ENCODE results near the gene HSPH1. TPM values are rescaled to one million over a fixed set of nuclear protein-coding genes. Genes with fewer than 3 reads are reported as not detected.

Gene HSPH1
- total RNA-seq, 6 donors from 2014 or later, result 32.5 to 93.1 (median 53.2) TPM

DNA sequence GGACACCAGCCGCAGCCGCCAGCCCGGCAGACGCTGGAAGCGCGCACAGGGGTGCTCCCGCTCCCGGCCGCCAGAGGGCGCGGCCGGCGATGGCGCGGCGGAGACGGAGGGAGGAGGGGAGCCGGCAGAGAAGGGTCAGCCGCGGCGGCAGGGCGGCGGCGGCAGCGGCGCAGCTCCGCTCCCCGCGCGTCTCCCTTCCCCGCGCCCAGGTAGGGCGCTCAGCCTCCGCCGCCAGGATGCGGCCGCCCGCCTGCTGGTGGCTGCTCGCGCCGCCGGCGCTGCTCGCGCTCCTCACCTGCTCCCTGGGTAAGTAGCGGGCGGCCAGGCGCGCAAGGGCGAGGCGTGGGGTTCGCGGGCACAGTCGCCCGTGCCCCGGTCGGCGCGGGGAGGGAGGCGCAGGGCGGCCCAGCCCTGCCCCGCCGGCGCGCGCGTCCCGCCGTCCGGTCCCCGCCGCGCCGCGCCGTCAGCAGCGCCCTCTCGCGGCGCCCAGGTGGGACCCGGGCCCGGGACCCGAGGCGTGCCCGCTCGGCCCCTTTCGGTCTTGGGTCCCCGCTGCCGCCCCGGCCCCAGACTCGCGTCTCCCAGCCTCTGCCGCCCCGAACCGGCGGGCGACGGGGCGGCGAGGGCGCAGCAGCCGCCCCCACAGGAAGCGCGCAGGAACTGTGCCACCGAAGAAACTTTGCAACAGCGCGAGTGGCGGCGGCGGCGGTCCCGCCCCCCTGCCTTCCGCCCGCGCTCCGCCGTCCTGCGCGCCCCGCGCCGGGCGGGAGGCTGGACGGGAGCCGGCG lies 38.3 kb upstream of the HSPH1 start, which contains the start of gene B3GLCT:
TSS of gene B3GLCT (plus strand) at position 127 of the 788 bp plus-strand sequence. CDS start at position 237, 110 bp downstream.
- DNase-seq, result peak; percentile 81 to 97
- 0% methylated on average over 48 of the region's 126 CpGs; no CpG with 5 or more reads in 1 of the 2 donors for WGBS, 2 donors
- TF ChIP-seq POLR2A (IDR thresholded peaks at IDR 0.05), result peak in 2 of 4 donors; percentile 49 to 61
- no peak for TF ChIP-seq EP300 (IDR thresholded peaks at IDR 0.05)
- TF ChIP-seq POLR2AphosphoS5 (IDR thresholded peaks at IDR 0.05), result peak in 1 of 2 donors; percentile 37
- peak; percentile 81 to 99 (median 98) for TF ChIP-seq CTCF (IDR thresholded peaks at IDR 0.05)

DNA sequence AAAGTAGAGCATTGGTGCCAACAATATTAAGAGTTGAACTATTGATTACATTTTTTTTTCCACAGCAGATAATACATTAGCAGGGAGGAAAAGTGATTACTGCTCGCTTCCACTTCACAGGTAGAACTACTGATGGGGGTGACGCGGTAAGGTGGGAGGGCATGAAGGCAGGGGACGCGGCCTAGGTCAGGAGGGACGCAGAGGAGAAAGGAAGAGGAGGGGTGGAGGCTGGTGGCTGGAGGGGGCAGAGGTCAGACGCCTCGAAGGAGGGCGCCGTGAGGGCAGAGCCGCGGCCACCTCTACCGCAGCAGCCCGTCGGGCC lies 37.8 kb upstream of the HSPH1 start:
- no peak for DNase-seq
- no peaks in the 10 kb centered on the region for H3K36me3 ChIP-seq
- ATAC-seq (ENCODE audit: low FRiP score in 2 of 2), result no peak
- H3K4me1 ChIP-seq, result peaks cover 8 to 20% (median 12%) of the 10 kb centered on the region in 4 donors
- peak overlapping the region; percentile 92 to 100 (median 96) for H3K27ac ChIP-seq
- H3K4me3 ChIP-seq, result peak overlapping the region; percentile 18 to 90 (median 75)
- no peaks in the 10 kb centered on the region for H3K27me3 ChIP-seq
- H3K9me3 ChIP-seq, result no peaks in the 10 kb centered on the region
- 9% methylated on average over 15 of the region's 15 CpGs for WGBS, 2 donors
- TF ChIP-seq EP300 (IDR thresholded peaks at IDR 0.05) (no peak), POLR2A (IDR thresholded peaks at IDR 0.05) (no peak), CTCF (IDR thresholded peaks at IDR 0.05) (no peak), POLR2AphosphoS5 (IDR thresholded peaks at IDR 0.05) (no peak)

More for the DNA sequence above, 38.3 kb upstream of the HSPH1 start, which contains the start of gene B3GLCT:
- Histone ChIP-seq H3K4me3 (peak within 1 kb of the TSS; percentile 60 to 90 (median 79)), H3K36me3 (no peaks in the 10 kb centered on the region), H3K9me3 (no peaks in the 10 kb centered on the region), H3K4me1 (peaks cover 8 to 20% (median 12%) of the 10 kb centered on the region in 4 donors), H3K27me3 (no peaks in the 10 kb centered on the region), H3K27ac (peak within 1 kb of the TSS; percentile 92 to 100 (median 96))
- ATAC-seq (ENCODE audit: low FRiP score in 2 of 2), result peak; percentile 93 to 96

GRCh38 chr13:31198519-31198918 lies 36.8 kb upstream of the HSPH1 start:
- no peaks in the 10 kb centered on the region for H3K9me3 ChIP-seq
- no peak overlapping the region for H3K4me3 ChIP-seq
- peaks cover 8 to 20% (median 12%) of the 10 kb centered on the region in 4 donors for H3K4me1 ChIP-seq
- TF ChIP-seq EP300 (IDR thresholded peaks at IDR 0.05) (no peak), POLR2A (IDR thresholded peaks at IDR 0.05) (no peak), CTCF (IDR thresholded peaks at IDR 0.05) (no peak), POLR2AphosphoS5 (IDR thresholded peaks at IDR 0.05) (no peak)
- H3K27ac ChIP-seq, result no peak overlapping the region
- DNase-seq (no peak), ATAC-seq (ENCODE audit: low FRiP score in 2 of 2) (no peak)
- no peaks in the 10 kb centered on the region for H3K36me3 ChIP-seq
- no peaks in the 10 kb centered on the region for H3K27me3 ChIP-seq
- 60 to 75% methylated on average over 3 of the region's 3 CpGs for WGBS, 2 donors

- Histone ChIP-seq H3K9me3 (no peaks in the 10 kb centered on the region), H3K36me3 (no peaks in the 10 kb centered on the region), H3K27me3 (no peaks in the 10 kb centered on the region), H3K4me1 (peaks cover 8 to 20% (median 12%) of the 10 kb centered on the region in 4 donors), H3K4me3 (no peak overlapping the region), H3K27ac (no peak overlapping the region)
- ATAC-seq (ENCODE audit: low FRiP score in 2 of 2), result no peak
- TF ChIP-seq EP300 (IDR thresholded peaks at IDR 0.05) (no peak), POLR2A (IDR thresholded peaks at IDR 0.05) (no peak)
- no peak for DNase-seq
- WGBS, 2 donors, result 91 to 93% methylated on average over 6 of the region's 6 CpGs
Measured at GRCh38 chr13:31196992-31197391, 35.3 kb upstream of the HSPH1 start.

GRCh38 chr13:31195616-31196015 lies 33.9 kb upstream of the HSPH1 start:
- DNase-seq (no peak), ATAC-seq (ENCODE audit: low FRiP score in 2 of 2) (no peak)
- TF ChIP-seq CTCF (IDR thresholded peaks at IDR 0.05) (no peak), EP300 (IDR thresholded peaks at IDR 0.05) (no peak), POLR2A (IDR thresholded peaks at IDR 0.05) (no peak), POLR2AphosphoS5 (IDR thresholded peaks at IDR 0.05) (no peak)
- no peak overlapping the region for H3K4me3 ChIP-seq
- H3K9me3 ChIP-seq, result no peaks in the 10 kb centered on the region
- H3K36me3 ChIP-seq, result no peaks in the 10 kb centered on the region
- no peak overlapping the region for H3K27ac ChIP-seq
- peaks cover 0 to 9% (median 2%) of the 10 kb centered on the region in 4 donors for H3K4me1 ChIP-seq
- 90 to 95% methylated on average over 4 of the region's 4 CpGs for WGBS, 2 donors
- H3K27me3 ChIP-seq, result no peaks in the 10 kb centered on the region
